Endothelial cell of umbilical vein (primary cell): ENCODE results near the gene SLC9A9. TPM values are rescaled to one million over a fixed set of nuclear protein-coding genes. Genes with fewer than 3 reads are reported as not detected.
A peak's percentile ranks its signal among the peaks of the same experiment; 100 is the strongest.

Experiments used
- BruUV-seq: library from RNA; stranded (reverse); fragments of 400-500 nt; replicated peaks from 2 replicates; lab custom pipeline; 2021; lab: Mats Ljungman, UMichigan
- CTCF ChIA-PET: fragments of 300-600, 350-600 bp; sonication (Branson Sonifier 250); formaldehyde crosslinking; loops from one replicate; lab custom pipeline; 2021; ENCODE audit warnings: antibody characterized with exemption, inconsistent platforms; lab: Charles Lee
- POLR2A ChIA-PET: fragments of 300-600, 350-600 bp; sonication (Branson Sonifier 250); formaldehyde crosslinking; loops from one replicate; lab custom pipeline; 2021; ENCODE audit warnings: antibody characterized with exemption, inconsistent platforms; lab: Charles Lee
- DNase-seq: peaks from one replicate; pipeline ENCODE4 v3.0.0-alpha.2; 2011; ENCODE audit warnings: low read depth, low spot score
- FAIRE-seq: peaks from 2 replicates; lab custom pipeline; 2011; peaks lifted over from hg19 to GRCh38; lab: Jason Lieb, UNC
- H2AFZ ChIP-seq: 2 replicates; pipeline ENCODE4 v1.6.0; 2012; ENCODE audit warnings: low read depth, low read length, control low read depth, inconsistent platforms
- H3K27ac ChIP-seq: 2 replicates; pipeline ENCODE4 v1.5.1; 2011; ENCODE audit warnings: low read depth, mild to moderate bottlenecking, control low read depth, low read length, moderate library complexity; ENCODE audit not compliant: insufficient read depth
- H3K27me3 ChIP-seq, 2 experiments: 2 replicates each; pipeline versions ENCODE4 v1.6.0 to v1.6.1; 2011; ENCODE audit warnings: low read length in 2 of 2, mixed read lengths in 1 of 2; ENCODE audit not compliant: control insufficient read depth in 2 of 2, insufficient read depth in 2 of 2
- H3K36me3 ChIP-seq, 2 experiments: 2 replicates in 1 of 2; 3 replicates in 1 of 2; pipeline ENCODE4 v1.5.1; 2011; ENCODE audit warnings: low read length in 2 of 2, mild to moderate bottlenecking in 1 of 2, moderate library complexity in 1 of 2; ENCODE audit not compliant: control insufficient read depth in 2 of 2, insufficient read depth in 2 of 2; ENCODE audit errors: extremely low read depth in 1 of 2
- H3K4me1 ChIP-seq: 3 replicates; pipeline ENCODE4 v1.5.1; 2011; ENCODE audit warnings: mild to moderate bottlenecking, low read length; ENCODE audit not compliant: control insufficient read depth, insufficient read depth; ENCODE audit errors: extremely low read depth
- H3K4me2 ChIP-seq: 2 replicates; pipeline ENCODE4 v1.6.1; 2011; ENCODE audit warnings: low read length, control low read depth, mixed read lengths; ENCODE audit not compliant: insufficient read depth
- H3K4me3 ChIP-seq, 3 experiments: fragments of 200-600 bp in 1 of 3; sonication (generic), shearing (Covaris generic) in 1 of 3; replicated peaks in 1 of 3; 2 replicates each; pipeline ENCODE4 v1.5.1; 2011 to 2016; ENCODE audit warnings: control low read depth in 3 of 3, low read length in 3 of 3, mild to moderate bottlenecking in 2 of 3, inconsistent platforms in 1 of 3, low read depth in 1 of 3, moderate library complexity in 1 of 3; ENCODE audit not compliant: insufficient read depth in 1 of 3
- H3K79me2 ChIP-seq: 2 replicates; pipeline ENCODE4 v1.6.0; 2012; ENCODE audit warnings: low read length, inconsistent platforms; ENCODE audit not compliant: control insufficient read depth, insufficient read depth
- H3K9ac ChIP-seq: replicated peaks from 2 replicates; pipeline ENCODE3; 2011; ENCODE audit warnings: low read length, control low read depth; ENCODE audit not compliant: insufficient read depth; ENCODE audit errors: extremely low read depth
- H3K9me1 ChIP-seq: replicated peaks from 3 replicates; pipeline ENCODE4 v1.6.0; 2011; ENCODE audit warnings: mild to moderate bottlenecking, low read length; ENCODE audit not compliant: control insufficient read depth, insufficient read depth; ENCODE audit errors: extremely low read depth
- H3K9me3 ChIP-seq: replicated peaks from 2 replicates; pipeline ENCODE4 v1.5.1; 2012; ENCODE audit warnings: low read length, inconsistent platforms; ENCODE audit not compliant: control insufficient read depth, insufficient read depth
- H4K20me1 ChIP-seq: replicated peaks from 2 replicates; pipeline ENCODE3; 2011; ENCODE audit warnings: mild to moderate bottlenecking, low read length; ENCODE audit not compliant: control insufficient read depth, insufficient read depth; ENCODE audit errors: extremely low read depth
- EZH2 ChIP-seq: IDR thresholded peaks from 2 replicates; pipeline ENCODE4 v1.6.1; 2012; ENCODE audit warnings: borderline replicate concordance, low read depth, mild to moderate bottlenecking, moderate library complexity, low read length, inconsistent platforms; ENCODE audit not compliant: severe bottlenecking
- FOS ChIP-seq: IDR thresholded peaks from 2 replicates; pipeline ENCODE4 v1.6.1; 2011; ENCODE audit warnings: mild to moderate bottlenecking, low read length, moderate library complexity, borderline replicate concordance; ENCODE audit not compliant: insufficient read depth
- GATA2 ChIP-seq: IDR thresholded peaks from 2 replicates; pipeline ENCODE4 v1.7.0; 2011; ENCODE audit warnings: low read depth, mild to moderate bottlenecking, moderate library complexity, mixed read lengths, low read length; ENCODE audit not compliant: insufficient read length, insufficient read depth
- JUN ChIP-seq: IDR thresholded peaks from 2 replicates; pipeline ENCODE4 v1.6.1; 2011; ENCODE audit warnings: borderline replicate concordance, low read depth; ENCODE audit not compliant: insufficient read length, insufficient read depth
- MYC ChIP-seq: IDR thresholded peaks from one replicate; pipeline ENCODE4 v1.6.1; 2011; ENCODE audit warnings: mild to moderate bottlenecking, low read depth, low read length
- POLR2A ChIP-seq: IDR thresholded peaks from 2 replicates; pipeline ENCODE4 v1.6.1; 2012; ENCODE audit warnings: low read depth, mild to moderate bottlenecking, control low read depth, low read length
- POLR2AphosphoS5 ChIP-seq: IDR thresholded peaks from 2 replicates; pipeline ENCODE4 v1.6.1; 2012; ENCODE audit warnings: low read depth, mild to moderate bottlenecking, control low read depth, low read length, moderate library complexity; ENCODE audit not compliant: insufficient read depth
- dilution Hi-C: fragments of 300-500 bp; cut with MboI; formaldehyde crosslinking; loops from one replicate; pipeline ENCODE4 v1.15.0; 2019; ENCODE audit warnings: low sequenced_read_pairs; ENCODE audit not compliant: extremely low pct_ligation_motif_present
- intact Hi-C: fragments of 100-400 bp; cut with micrococcal nuclease; formaldehyde crosslinking; loops from one replicate; pipeline ENCODE4 v1.10.0; 2022
- polyA plus RNA-seq, 4 experiments: library from polyadenylated mRNA; depleted of rRNA in 3 of 4; stranded (reverse) in 3 of 4; unstranded in 1 of 4; fragments of >200 nt; gene quantifications; 2 replicates each; pipeline versions ENCODE4 v1.2.1 to v1.2.3, GENCODE V29; 2011 to 2012; ENCODE audit warnings: missing spikeins in 1 of 4
- total RNA-seq: library from RNA; stranded (reverse); gene quantifications from 2 replicates; pipeline ENCODE4 v1.2.3, GENCODE V29; 2021
- TF ChIP-seq, protein P1 (sequence below): IDR thresholded peaks from 2 replicates; pipeline ENCODE4 v1.6.1; 2011; ENCODE audit not compliant: insufficient read depth, insufficient read length
- TF ChIP-seq, protein P2 (sequence below), 2 donors: IDR thresholded peaks; 1 replicate in 1 of 2; 2 replicates in 1 of 2; pipeline ENCODE4 v1.5.1; 2011; ENCODE audit warnings: low read length in 2 of 2, mild to moderate bottlenecking in 2 of 2, moderate library complexity in 2 of 2, control low read depth in 1 of 2, inconsistent platforms in 1 of 2, low read depth in 1 of 2; ENCODE audit not compliant: insufficient read depth in 1 of 2; ENCODE audit errors: extremely low read depth in 1 of 2

SLC9A9 gene
- total and polyA plus RNA-seq, 2 donors (not counting 3 experiments of a cell fraction or from before 2014, with no cell fraction given), result 1.5 to 1.8 TPM

DNA sequence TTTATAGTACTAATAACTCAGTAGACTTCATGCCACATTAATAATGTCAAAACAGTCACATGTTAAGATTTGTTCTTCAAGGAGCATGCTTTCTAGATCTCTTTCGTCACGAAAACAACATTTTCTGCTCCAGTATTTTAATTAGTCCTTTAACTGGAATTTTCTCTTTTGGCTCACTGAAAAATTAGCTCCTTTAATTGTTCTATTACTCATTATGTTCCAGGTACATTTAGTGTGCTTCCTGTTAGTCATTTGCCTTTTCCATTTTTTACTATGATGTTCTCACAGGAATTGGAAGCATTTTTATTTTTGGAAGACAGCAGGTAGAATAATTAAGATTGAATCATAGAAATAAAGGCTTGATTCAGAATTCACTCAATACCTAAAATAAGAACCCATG is 111.2 kb downstream of the SLC9A9 start:
- no peak overlapping the region for H3K9ac ChIP-seq
- H3K9me3 ChIP-seq, result no peaks in the 10 kb centered on the region
- dilution Hi-C loops (no loop called here), intact Hi-C loops (no loop called here)
- TF ChIP-seq, protein P1, sequence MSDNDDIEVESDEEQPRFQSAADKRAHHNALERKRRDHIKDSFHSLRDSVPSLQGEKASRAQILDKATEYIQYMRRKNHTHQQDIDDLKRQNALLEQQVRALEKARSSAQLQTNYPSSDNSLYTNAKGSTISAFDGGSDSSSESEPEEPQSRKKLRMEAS, result no peak
- TF ChIP-seq POLR2A, result no peak
- TF ChIP-seq, protein P2, sequence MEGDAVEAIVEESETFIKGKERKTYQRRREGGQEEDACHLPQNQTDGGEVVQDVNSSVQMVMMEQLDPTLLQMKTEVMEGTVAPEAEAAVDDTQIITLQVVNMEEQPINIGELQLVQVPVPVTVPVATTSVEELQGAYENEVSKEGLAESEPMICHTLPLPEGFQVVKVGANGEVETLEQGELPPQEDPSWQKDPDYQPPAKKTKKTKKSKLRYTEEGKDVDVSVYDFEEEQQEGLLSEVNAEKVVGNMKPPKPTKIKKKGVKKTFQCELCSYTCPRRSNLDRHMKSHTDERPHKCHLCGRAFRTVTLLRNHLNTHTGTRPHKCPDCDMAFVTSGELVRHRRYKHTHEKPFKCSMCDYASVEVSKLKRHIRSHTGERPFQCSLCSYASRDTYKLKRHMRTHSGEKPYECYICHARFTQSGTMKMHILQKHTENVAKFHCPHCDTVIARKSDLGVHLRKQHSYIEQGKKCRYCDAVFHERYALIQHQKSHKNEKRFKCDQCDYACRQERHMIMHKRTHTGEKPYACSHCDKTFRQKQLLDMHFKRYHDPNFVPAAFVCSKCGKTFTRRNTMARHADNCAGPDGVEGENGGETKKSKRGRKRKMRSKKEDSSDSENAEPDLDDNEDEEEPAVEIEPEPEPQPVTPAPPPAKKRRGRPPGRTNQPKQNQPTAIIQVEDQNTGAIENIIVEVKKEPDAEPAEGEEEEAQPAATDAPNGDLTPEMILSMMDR (IDR thresholded peaks at IDR 0.05; ENCODE audit: extremely low read depth in 1 of 2, insufficient read depth in 1 of 2, low read depth in 1 of 2, low read length in 2 of 2), result no peak
- no peak for TF ChIP-seq GATA2
- TF ChIP-seq POLR2AphosphoS5, result no peak
- TF ChIP-seq FOS, result peak; percentile 28
- no peak for TF ChIP-seq MYC
- peak; percentile 17 for TF ChIP-seq JUN
- no peak for TF ChIP-seq EZH2
- peaks cover 17% of the 10 kb centered on the region for H3K4me1 ChIP-seq
- no peak overlapping the region for H3K4me3 ChIP-seq
- peak overlapping the region; percentile 13 for H3K4me2 ChIP-seq
- no peaks in the 10 kb centered on the region for H4K20me1 ChIP-seq
- no peaks in the 10 kb centered on the region for H3K36me3 ChIP-seq
- FAIRE-seq (no peak), DNase-seq (peak; percentile 15)
- ChIA-PET CTCF (interaction anchor here (0.6 to 2.4 kb wide), 5 partner anchors 18 to 1471 kb away, joined by 3 to 6 read pairs (median 3); no protein-coding TSS in a partner anchor), POLR2A (interaction anchor here (0.5 kb wide), 1 partner anchor 643 kb away, joined by 4 read pairs; no protein-coding TSS in a partner anchor)
- no peaks in the 10 kb centered on the region for H3K9me1 ChIP-seq
- H3K27me3 ChIP-seq, result no peaks in the 10 kb centered on the region
- H2AFZ ChIP-seq, result no peak overlapping the region
- BruUV-seq, result no TSS peak
- H3K27ac ChIP-seq, result peak overlapping the region; percentile 4
- H3K79me2 ChIP-seq, result no peaks in the 10 kb centered on the region
